HG03432 (cell line): ENCODE measurements around the gene AGAP5.
A peak's percentile ranks its signal among the peaks of the same experiment; 100 is the strongest.
"Not testable (repeated sequence)": the region's sequence is repeated elsewhere in the genome, so short reads cannot be mapped to it uniquely, and the experiment has no call there.

ENCODE experiments used
- ATAC-seq: cut with Tn5 transposase; IDR thresholded peaks from one replicate; pipeline ENCODE4 v1.9.1; 2021; ENCODE audit warnings: mild to moderate bottlenecking, moderate library complexity; ENCODE audit not compliant: unreplicated experiment

Gene AGAP5

GRCh38 chr10:73662705-73663104 is 35.2 kb downstream of the AGAP5 start:
- not testable (repeated sequence) for ATAC-seq

GRCh38 chr10:73655990-73656298 is 42.0 kb downstream of the AGAP5 start, which contains the start of gene SYNPO2L:
SYNPO2L (minus strand) TSS chr10:73656029; CDS start chr10:73655922, 107 bp downstream.
- ATAC-seq: no peak

GRCh38 chr10:73655257-73655989 is 42.5 kb downstream of the AGAP5 start:
- no peak for ATAC-seq

- no peak for ATAC-seq
Observed at GRCh38 chr10:73653701-73654100, 44.2 kb downstream of the AGAP5 start.

- ATAC-seq: no peak
Observed at GRCh38 chr10:73653195-73653594, 44.7 kb downstream of the AGAP5 start.

- ATAC-seq: no peak
Observed at GRCh38 chr10:73650537-73651331, 47.2 kb downstream of the AGAP5 start.

GRCh38 chr10:73649876-73650536 is 47.9 kb downstream of the AGAP5 start:
- no peak for ATAC-seq

GRCh38 chr10:73648975-73649829 is 48.7 kb downstream of the AGAP5 start:
- no peak for ATAC-seq

- no peak for ATAC-seq
Observed at GRCh38 chr10:73647875-73648651, 49.8 kb downstream of the AGAP5 start.

- no peak for ATAC-seq
Observed at GRCh38 chr10:73647211-73647874, 50.6 kb downstream of the AGAP5 start.

GRCh38 chr10:73646598-73647041 is 51.3 kb downstream of the AGAP5 start:
- ATAC-seq: no peak

- ATAC-seq: no peak
Observed at GRCh38 chr10:73645251-73645650, 52.7 kb downstream of the AGAP5 start.

GRCh38 chr10:73644767-73645166 is 53.1 kb downstream of the AGAP5 start:
- ATAC-seq: no peak

- peak; percentile 51 for ATAC-seq
Observed at GRCh38 chr10:73644015-73644743, 53.7 kb downstream of the AGAP5 start.

- ATAC-seq: no peak
Observed at GRCh38 chr10:73643362-73643761, 54.5 kb downstream of the AGAP5 start.

- ATAC-seq: no peak
Observed at GRCh38 chr10:73641328-73642060, 56.4 kb downstream of the AGAP5 start, which contains the start of gene MYOZ1. MYOZ1 (minus strand) TSS chr10:73641474; CDS start chr10:73640017, 1,457 bp downstream.

- no peak for ATAC-seq
Observed at GRCh38 chr10:73639286-73639685, 58.6 kb downstream of the AGAP5 start.

GRCh38 chr10:73635781-73636180 is 62.1 kb downstream of the AGAP5 start:
- no peak for ATAC-seq
